ENCODE results near the gene ASPG.

The ASPG gene

GRCh38 chr14:104138098-104138717 lies 52.7 kb downstream of the ASPG start, which contains the start of gene KIF26A:
TSS of gene KIF26A (plus strand) at chr14:104138587. CDS start at chr14:104138723, 136 bp downstream.
- no peak for DNase-seq

DNA sequence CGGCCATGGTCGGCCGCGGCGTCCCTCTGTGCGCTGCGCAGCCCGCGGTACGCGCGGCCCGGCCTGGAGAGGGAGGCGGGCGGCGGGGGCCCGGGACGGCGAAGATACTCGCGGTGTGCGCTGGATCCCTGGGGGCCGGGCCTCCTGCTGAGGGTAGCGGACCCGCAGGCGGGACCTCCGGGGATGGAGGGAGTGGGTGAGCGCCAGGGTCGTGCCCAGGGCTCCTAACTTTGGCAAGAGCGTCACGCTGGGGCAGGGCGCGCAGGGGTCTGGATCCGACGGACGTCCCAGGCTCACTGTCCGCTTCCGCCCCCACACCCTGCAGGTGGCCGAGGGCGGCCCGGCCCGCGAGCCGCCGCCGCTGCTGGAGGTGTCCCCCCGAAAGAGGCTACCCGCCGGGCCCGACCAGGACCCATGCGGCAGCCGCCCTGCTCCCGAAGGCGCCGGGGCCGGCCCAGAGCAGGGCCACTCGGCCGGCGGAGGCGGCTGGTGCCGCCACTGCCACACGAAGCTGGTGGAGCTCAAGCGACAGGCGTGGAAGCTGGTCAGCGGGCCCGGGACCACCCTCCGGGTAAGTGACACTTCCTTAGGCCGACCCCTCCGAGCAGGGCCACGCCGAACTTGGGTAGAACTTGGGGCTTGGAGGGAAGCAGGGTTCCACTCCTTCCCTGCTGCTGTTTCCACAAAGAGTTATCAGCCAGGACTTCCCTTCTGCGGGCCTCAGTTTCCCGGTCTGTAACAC lies 53.4 kb downstream of the ASPG start:
- no peak for DNase-seq

DNA sequence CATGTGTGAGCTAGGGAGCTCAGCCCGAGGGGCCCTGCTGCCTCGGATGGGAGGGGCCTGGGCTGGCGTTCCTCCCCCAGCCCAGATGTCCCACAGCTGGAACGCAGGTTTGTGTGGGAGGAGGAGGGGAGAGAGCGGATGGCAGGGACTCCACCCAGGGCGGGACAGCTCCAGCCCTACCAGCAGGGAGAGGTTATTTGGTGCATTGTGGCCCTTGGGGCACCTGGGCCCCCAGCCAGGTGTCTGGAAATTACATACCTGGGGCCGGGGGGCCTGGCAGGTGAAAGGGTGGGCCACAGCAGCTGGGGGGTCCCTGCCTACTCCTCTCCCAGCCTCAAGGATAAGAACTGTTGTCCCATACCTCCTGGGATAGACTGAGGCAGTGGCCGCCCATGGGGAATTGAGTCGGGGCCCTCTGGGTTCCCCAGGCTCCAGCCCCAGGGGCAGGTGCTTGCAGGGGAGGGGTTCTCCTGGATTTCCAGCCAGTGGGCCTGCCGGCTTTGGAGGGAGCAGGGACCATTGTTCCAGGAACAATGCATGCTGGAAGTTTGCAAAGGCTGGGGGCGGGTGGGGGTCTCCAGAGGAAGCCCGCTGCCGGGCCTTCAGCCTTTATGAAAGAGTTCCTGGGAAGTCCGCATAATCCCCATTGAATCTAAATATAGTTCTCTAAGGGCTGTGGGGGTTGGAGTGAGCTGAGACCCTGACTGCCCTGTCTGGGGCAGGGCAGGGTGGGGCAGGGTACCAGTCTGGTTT lies 54.1 kb downstream of the ASPG start:
- DNase-seq, result no peak

DNA sequence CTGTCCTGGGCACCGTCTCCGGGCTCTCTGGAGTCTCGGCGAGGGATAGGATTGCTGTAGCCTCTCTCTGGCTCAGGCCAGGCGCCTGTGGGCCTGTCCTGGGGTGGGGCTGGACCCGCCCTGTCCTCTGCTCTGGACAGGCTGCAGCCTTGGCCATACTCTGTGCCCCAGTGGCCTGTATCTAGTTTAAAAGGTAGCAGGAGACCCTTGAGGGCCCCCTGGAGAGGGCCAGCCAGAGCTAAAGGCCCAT lies 54.6 kb downstream of the ASPG start:
- DNase-seq, result no peak

DNA sequence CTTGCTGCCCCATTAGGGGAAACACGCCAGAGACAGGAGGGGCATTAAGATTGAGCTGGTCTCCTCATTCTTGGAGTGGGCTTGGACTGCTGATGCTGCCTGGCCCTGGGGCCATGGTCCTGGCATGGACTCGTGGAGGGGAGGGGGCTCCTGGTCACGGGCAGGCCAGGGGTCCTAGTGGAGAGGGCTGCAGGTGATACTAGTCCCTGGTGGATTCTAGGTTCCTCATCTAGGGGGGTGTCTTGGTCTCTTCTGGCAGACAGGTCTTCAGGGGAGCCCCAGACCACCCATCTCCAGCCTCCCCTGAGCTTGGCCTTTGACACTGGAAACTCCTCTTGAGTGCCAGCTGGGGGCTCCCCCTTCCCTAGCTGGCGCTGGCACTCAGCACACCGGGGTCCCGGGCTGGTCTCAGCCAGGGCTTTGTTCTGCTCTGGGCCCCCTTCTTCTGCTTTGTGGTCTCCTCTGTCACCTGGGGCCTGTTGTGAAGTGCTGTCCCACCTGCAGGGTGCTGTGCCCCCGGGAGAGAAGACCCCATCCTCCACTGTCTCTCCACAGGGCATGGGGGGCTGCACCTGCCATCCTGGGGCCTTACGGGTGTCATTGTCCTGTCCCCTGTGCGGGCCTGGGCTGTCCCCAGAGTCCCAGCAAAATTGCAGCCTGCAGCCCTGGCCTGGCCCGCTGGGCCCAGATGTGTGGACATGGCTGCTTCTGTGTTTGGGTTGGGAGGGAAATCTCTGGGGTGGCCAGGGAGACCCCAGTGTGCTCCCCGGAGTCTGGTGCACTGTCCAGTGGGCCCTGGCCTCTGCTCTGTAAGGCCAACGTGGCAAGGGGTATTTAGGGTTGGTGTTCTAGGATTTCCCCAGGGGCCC lies 55.2 kb downstream of the ASPG start:
- no peak for DNase-seq

- no peak for DNase-seq
Measured at GRCh38 chr14:104141621-104142091, 56.2 kb downstream of the ASPG start.

DNA sequence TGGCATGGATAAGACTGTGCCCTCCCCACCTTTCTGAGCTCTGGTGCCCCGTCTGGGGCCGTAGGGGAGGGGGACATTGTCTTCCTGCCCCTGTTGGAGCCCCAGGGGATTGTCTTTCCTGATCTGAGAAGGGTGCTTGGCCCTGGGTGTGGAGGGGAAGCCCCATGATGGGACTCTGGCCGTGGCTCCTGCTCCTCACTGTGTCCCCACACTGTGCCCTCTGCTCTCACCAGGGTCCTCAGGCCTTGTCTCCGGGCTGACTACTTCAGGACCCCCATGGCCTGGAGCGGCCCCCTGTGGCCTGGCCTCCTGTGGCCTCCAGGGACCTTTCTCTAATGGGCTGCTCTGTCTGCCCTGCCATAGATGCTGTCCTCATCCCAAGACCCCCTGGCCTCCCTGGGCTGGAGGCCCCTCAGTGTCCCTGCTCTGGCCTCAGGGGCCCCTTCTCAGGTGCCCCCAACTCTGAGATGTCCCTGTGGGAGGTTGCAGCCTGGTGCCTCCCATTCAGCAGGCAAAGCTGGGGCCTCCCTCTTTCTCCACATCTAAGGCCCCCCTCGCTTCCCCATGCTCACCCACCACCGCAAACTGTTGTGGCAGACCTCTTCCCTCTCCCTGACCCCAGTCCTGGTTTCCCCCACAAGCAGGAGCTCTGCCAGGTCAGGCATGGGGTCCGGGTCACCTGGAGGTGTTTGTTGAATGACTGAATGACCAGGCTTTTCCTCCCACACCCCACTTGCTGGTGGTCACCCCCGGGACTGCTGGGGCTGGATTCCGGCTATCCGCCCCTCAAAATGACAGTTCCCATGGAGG lies 56.8 kb downstream of the ASPG start:
- no peak for DNase-seq

GRCh38 chr14:104142946-104143470 lies 57.5 kb downstream of the ASPG start:
- DNase-seq, result no peak

DNA sequence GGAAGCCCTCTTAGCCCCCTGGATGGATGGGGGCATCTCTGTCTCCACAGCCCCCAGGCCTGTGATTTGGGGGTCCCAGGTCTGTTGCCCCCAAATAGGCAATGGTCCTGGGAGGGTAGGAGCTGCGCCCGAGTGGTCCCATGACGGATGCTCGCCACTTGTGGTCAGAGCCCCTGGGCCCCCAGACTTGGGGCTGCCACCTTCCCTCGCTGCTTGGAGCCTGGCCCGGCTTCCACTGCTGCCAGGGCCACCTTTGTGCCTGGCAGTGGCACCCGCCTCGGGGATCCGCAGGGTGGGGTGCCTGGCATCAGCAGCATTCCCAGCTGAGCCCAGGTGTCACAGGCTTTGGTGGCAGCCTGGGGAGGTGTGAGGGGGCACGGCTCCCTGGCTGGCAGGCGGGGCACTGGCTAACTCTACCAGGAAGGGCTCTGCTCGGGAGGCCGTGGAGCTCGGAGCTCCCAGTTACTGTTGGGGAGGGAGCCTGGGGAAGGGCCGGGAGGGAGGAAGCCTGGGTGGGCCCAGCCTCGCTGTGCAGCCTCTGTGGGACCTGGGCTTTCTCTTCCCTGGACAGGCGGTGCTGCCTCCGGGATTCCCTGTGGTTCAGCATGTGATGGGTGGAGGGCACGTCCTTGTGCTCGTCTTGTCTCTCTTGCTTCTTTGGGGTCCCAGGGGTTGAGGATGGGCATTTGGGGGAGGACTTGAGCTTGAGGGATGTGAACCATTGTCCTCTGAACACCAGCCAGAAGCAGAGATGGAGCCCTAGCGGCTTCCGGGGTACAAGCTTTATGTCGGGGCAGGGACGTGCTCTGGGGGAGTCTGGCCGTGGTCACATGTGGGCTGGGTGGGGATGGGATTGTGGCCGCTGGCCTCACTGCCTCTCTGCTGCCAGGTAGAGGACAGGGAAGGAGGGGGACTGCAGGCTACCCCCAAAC lies 58.3 kb downstream of the ASPG start:
- no peak for DNase-seq

DNA sequence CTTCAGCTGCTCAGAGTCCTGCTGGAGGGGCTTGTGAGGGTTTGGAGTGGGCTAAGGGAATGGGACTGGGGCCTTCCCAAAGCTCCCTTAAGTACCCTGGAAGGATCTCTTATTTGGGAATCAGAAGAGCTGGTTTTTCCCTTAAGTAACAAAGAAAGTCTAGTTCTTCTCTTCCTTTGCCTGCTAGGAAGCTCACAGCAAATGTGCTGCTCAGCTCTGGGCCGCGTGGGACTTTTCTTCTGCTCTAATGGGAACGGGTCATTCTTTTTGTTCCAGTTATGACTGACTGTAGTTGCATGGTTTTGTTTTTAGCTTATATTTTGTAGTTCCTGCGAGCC lies 58.9 kb downstream of the ASPG start:
- no peak for DNase-seq

DNA sequence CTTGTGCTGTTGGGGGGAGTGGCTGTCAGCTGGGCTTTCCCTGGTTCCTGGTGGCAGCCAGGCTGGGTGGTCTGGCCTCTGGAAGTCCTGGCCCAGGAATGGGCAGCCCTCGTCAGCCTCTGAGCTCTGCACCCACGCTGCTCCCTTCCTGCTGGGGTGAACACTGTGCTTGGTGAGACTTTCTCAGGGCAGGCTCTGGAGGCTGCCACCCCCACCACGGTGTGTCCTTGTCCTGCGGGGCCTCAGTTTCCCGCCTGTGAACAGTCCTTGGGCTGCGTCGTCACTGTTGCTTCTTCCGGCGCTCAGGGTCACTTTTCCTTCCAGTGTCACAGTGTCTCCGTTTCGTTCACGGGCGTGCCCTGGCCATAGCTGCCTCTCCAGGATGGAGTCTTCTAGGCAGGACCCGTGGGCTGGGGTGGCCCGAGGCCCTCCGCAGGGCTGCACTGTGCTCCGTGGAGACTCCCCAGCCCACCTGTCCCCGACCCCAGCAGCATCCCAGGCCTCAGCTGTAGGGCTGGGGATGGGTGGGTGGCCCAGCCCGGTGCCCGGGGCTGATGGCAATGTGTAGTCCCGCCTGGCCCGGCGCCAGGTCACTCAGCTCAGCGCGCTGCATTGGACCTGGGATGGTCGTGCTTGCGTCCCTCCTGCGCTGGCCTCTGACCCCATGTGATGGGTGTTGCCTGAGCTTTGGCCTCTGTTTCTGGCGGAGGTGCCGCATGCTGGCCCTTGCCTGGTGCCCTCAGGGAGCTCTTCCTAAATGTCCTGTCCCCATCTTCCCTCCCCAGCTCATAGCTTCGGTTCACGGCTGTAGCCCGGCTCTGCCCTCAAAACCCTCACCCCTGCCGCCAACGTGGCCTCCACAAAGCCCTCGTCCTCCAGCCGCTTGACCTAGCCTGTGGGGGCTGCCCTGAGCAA lies 59.7 kb downstream of the ASPG start:
- DNase-seq, result no peak

- DNase-seq, result no peak
Measured at GRCh38 chr14:104145826-104146601, 60.5 kb downstream of the ASPG start.

GRCh38 chr14:104146651-104147345 lies 61.3 kb downstream of the ASPG start:
- no peak for DNase-seq

- DNase-seq, result no peak
Measured at GRCh38 chr14:104147346-104148125, 62.0 kb downstream of the ASPG start.

DNA sequence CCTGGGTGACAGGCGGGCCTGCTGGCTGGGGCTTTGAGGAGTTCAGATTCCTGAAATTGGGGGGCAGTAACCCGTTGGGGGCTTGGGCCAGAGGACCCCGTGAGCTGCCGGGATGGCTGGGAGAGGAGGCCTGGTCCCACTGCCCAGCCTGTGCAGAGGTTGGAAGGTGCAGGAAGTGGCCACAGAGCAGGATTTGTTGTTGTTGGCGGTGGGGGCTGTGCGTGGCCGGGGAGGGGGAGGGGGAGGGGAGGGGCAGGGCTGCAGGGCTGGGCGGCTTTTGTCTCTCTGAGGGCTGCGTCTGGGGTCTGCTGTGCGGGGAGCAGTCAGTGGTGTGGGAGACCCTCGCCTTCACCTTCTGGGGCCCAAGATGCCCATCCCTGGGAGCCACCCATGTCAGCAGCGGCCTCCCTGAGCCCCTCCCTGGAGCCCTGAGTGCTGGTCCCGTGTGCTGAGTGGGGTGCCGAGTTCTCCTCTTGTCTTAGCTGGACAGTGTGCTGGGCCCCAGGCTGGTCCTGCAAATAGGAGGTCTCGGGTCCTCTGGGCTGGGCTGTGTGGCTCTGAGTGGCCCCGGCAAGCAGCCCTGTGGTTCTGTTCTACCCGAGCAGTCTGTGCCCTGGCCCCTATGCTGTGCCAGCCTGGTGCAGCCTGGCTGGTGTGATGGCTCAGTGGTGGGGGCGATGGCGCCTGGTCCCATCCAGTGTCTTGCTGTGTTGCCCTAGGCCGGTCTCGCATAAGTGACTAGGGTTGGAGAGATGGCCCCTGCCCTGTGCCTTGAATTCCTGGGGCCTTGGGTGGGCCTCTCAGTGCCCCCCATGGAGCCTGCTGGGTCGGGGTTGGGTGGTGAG lies 63.2 kb downstream of the ASPG start:
- no peak for DNase-seq

GRCh38 chr14:104149278-104149595 lies 63.7 kb downstream of the ASPG start:
- DNase-seq, result no peak
